ENCODE results near the gene B3GNT9.

B3GNT9 gene

GRCh38 chr16:67169011-67169451, 18.2 kb upstream of the B3GNT9 start:
- H3K4me3 ChIP-seq (replicated peaks; ENCODE audit: low read depth, low read length): no peak overlapping the region
- DNase-seq (ENCODE audit: low read depth): no peak
- TF ChIP-seq, protein P1, sequence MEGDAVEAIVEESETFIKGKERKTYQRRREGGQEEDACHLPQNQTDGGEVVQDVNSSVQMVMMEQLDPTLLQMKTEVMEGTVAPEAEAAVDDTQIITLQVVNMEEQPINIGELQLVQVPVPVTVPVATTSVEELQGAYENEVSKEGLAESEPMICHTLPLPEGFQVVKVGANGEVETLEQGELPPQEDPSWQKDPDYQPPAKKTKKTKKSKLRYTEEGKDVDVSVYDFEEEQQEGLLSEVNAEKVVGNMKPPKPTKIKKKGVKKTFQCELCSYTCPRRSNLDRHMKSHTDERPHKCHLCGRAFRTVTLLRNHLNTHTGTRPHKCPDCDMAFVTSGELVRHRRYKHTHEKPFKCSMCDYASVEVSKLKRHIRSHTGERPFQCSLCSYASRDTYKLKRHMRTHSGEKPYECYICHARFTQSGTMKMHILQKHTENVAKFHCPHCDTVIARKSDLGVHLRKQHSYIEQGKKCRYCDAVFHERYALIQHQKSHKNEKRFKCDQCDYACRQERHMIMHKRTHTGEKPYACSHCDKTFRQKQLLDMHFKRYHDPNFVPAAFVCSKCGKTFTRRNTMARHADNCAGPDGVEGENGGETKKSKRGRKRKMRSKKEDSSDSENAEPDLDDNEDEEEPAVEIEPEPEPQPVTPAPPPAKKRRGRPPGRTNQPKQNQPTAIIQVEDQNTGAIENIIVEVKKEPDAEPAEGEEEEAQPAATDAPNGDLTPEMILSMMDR (IDR thresholded peaks at IDR 0.05; ENCODE audit: low read length, missing control alignments): no peak

GRCh38 chr16:67167588-67167987, 16.8 kb upstream of the B3GNT9 start:
- H3K4me3 ChIP-seq (replicated peaks; ENCODE audit: low read depth, low read length): no peak overlapping the region
- TF ChIP-seq, protein P1 (IDR thresholded peaks at IDR 0.05; ENCODE audit: low read length, missing control alignments): no peak

GRCh38 chr16:67166598-67167168, 15.9 kb upstream of the B3GNT9 start:
- H3K4me3 ChIP-seq (replicated peaks; ENCODE audit: low read depth, low read length): no peak overlapping the region
- DNase-seq (ENCODE audit: low read depth): no peak
- TF ChIP-seq, protein P1 (IDR thresholded peaks at IDR 0.05; ENCODE audit: low read length, missing control alignments): no peak

More at GRCh38 chr16:67167588-67167987, 16.8 kb upstream of the B3GNT9 start:
- DNase-seq (ENCODE audit: low read depth): no peak

DNA sequence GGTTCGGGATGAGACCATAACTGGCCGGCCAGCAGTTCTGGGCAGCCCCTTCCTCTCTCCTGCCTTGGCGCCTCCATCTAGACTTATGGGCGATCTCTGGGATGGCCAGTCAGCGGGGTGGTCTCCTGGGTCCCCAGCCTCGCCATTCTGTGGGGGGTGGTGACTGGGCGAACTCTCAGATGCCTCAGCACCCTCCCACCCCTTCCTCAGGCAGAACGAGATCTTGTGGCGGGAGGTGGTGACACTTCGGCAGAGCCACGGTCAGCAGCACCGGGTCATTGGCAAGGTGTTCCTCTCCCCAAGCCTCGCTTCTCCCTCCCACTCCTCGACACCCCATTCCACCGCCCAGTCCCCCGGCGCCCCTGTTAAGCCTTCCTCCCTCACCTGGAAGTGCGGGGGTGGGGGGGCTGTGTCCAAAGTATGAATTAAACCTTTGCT, 15.3 kb upstream of the B3GNT9 start:
- H3K4me3 ChIP-seq (replicated peaks; ENCODE audit: low read depth, low read length): no peak overlapping the region

GRCh38 chr16:67165121-67166078, 14.6 kb upstream of the B3GNT9 start:
- no peak overlapping the region for H3K4me3 ChIP-seq (replicated peaks; ENCODE audit: low read depth, low read length)
- TF ChIP-seq, protein P1 (IDR thresholded peaks at IDR 0.05; ENCODE audit: low read length, missing control alignments): no peak

More for the DNA sequence above, 15.3 kb upstream of the B3GNT9 start:
- no peak for DNase-seq (ENCODE audit: low read depth)
- TF ChIP-seq, protein P1 (IDR thresholded peaks at IDR 0.05; ENCODE audit: low read length, missing control alignments): no peak

GRCh38 chr16:67164599-67165061, 13.8 kb upstream of the B3GNT9 start, which contains the start of gene HSF4:
Gene HSF4, plus strand, starts transcription at chr16:67164745. Its CDS starts 67 bp downstream, at chr16:67164812.
- TF ChIP-seq, protein P1 (IDR thresholded peaks at IDR 0.05; ENCODE audit: low read length, missing control alignments): no peak
- no peak for DNase-seq (ENCODE audit: low read depth)
- no peak within 1 kb of the TSS for H3K4me3 ChIP-seq (replicated peaks; ENCODE audit: low read depth, low read length)

More at GRCh38 chr16:67165121-67166078, 14.6 kb upstream of the B3GNT9 start:
- DNase-seq (ENCODE audit: low read depth): no peak

All from fibroblast of pulmonary artery (primary cell).